GOT3 (cell line): ENCODE measurements around the gene ZNF628.

Source experiments
- DNase-seq: peaks from one replicate; lab custom pipeline; 2025; ENCODE audit warnings: mixed read lengths; lab: John Stamatoyannopoulos, UW

ZNF628 gene

DNA sequence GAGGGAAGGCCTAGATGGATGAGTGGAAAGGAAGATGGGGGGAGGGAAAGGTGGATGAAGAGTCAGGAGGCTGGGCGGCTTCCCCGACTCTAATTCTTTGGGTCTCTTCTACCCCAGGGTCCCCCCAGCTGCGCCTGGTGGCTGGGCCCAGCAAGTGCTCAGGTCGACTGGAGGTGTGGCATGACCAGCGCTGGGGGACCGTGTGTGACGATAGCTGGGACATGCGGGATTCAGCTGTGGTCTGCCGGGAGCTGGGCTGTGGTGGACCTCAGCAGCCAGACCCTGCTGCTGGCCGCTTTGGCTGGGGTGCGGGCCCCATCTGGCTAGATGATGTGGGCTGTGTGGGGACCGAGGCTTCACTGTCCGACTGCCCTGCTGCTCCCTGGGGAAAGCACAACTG, 21.3 kb downstream of the ZNF628 start:
- no peak for DNase-seq

DNA sequence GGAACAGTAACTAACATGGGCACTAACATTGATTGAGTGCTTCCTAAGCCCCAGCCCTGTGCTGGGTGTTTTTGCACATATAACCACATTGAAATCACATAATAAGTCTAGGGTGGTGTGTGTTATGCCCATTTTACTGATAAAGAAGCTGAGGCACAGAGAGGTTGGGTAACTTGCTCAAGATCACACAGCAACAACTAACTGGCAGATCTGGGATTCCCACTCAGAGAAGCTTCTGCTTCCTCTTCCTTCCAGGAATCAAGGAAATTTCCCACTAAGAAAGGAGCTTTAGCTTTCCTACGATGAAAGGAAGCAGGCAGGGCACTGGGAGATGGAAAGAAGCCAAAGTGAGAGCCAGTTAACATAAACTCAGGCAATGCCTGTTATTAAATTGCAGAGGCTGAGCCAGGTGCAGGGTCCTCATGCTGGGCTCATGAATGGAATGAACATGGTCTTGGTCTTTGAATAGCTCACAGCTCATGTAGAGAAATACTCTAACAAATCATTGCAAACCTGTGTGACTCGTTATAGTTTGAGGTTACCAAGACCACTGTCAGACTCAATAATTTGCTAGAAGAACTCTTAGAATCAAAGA, 21.9 kb downstream of the ZNF628 start:
- DNase-seq, result no peak

- DNase-seq, result no peak
Observed at GRCh38 chr19:55500368-55500952, 24.0 kb downstream of the ZNF628 start.

- DNase-seq, result no peak
Observed at GRCh38 chr19:55502197-55502952, 26.0 kb downstream of the ZNF628 start.

DNA sequence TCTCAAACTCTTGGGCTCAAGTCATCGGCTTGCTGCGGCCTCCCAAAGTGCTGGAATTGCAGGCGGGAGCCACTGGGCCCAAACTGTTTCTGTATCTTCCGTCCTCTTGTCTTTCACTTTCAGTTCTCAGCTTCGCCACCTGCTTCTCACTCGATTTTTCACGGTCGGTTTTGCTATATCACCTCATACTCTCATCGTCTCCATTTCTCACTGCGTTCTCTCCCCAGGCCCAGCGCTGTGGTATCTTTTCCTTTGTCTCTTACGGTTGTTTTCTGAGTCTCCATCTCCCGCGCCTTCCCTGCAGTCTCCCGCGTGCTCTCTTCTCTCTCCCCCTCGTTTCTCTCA, 26.7 kb downstream of the ZNF628 start:
- DNase-seq, result no peak

- DNase-seq, result peak; percentile 75
Observed at GRCh38 chr19:55503502-55504251, 27.3 kb downstream of the ZNF628 start.

DNA sequence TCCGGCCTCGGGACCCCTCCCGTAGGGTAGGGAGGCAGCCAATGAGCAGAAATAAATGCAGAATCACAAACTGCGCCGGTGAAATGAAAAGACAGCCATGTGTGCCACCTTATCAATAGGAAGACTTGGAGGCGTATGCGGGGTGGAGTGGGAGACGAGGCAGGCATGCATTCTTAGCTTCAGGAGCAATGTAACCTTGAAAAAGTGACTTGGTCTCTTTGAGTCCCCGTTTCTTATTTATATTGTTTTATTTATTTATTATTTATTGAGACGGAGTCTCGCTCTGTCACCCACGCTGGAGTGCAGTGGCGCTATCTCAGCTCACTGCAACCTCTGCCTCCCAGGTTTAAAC, 27.8 kb downstream of the ZNF628 start:
- no peak for DNase-seq

DNA sequence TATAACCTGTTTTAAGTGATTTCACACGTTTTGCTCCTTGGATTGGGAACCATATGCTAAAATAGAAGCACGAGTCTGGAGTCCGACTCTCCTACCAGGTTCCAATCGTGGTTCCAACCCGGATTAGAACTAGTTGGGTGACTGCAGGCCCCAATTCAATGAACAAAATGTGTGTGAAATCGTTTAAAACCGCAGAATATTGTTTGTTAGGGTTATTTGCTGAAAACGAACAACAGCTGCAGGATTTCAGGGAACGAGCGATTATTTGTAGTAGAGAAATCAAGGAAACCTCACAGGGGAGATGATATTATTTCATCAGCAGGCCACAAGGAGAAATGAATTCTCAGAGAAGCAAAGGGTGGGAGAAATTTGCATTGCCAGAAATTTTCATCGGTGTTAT, 28.6 kb downstream of the ZNF628 start:
- DNase-seq, result no peak

GRCh38 chr19:55508120-55508519, 31.7 kb downstream of the ZNF628 start:
- no peak for DNase-seq

DNA sequence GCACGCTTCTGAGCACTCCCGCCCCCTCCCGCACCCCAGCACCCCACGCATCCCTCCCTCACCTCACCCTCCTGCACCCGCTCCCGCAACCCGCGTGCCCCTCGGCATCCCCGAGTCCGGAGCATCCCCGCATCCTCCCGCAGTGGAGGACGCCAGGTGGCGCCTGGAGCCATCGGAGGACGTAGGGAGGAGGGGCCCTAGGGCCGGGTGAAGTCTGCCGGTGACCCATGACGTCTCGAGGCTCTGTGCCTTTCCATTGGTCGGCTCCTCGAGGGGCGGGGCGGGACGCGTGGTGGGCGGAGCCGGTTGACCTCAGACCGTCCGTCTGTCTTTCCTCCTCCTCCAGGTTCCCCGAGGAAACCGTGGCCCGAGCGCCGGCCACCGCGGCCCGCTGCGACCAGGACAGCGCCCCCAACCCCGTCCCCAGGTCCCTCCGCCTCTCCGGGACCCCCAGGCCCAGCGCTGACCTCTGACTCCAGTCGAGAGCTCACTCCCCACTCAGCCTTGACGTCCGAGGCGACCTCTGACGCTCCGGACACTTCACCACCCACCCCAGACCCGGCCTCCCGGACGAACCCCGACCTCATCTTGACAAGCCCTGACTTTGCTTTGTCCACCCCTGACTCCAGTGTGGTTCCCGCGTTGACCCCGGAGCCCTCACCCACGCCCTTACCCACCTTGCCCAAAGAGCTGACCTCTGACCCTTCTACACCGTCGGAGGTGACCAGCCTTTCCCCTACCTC, 40.6 kb downstream of the ZNF628 start:
- peak; percentile 85 for DNase-seq

GRCh38 chr19:55519451-55520311, 43.3 kb downstream of the ZNF628 start:
- DNase-seq, result no peak

- no peak for DNase-seq
Observed at GRCh38 chr19:55520691-55521292, 44.4 kb downstream of the ZNF628 start.

DNA sequence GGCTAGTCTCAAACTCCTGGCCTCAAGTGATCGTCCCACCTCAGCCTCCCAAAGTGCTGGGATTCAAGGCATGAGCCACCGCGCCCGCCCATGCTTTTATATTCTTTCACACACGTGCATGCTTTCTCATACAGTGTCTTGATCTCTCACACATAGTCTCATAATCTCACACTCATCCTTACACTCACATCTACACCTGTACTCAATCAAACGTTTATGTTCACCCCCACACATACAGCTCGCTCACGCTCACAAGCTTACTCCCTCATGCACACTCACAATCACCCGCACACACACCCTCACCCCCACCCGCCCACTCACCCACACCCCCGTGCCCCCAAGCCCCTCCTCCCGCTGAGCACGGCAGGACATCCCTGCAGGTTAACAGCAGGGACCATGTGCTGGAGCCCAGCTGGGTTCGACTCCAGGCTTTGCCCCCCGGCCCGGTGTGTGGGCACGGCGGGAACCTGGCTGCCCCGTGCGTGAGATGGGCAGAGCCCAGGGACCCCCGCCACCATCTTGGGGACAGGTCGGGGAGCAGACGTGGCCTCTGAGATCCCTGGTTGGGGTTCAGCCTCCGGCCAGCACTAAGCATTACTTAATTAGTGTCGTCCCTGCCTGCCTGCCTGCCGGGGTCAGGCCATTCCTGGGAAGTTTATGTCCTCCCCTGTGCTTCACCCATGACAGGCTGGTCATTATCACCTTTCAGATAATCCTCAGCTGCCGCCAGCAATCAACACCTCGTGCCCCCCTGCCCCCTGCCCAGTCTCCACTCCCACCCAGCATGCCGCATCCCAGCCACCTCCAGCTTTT, 49.1 kb downstream of the ZNF628 start:
- DNase-seq, result no peak

DNA sequence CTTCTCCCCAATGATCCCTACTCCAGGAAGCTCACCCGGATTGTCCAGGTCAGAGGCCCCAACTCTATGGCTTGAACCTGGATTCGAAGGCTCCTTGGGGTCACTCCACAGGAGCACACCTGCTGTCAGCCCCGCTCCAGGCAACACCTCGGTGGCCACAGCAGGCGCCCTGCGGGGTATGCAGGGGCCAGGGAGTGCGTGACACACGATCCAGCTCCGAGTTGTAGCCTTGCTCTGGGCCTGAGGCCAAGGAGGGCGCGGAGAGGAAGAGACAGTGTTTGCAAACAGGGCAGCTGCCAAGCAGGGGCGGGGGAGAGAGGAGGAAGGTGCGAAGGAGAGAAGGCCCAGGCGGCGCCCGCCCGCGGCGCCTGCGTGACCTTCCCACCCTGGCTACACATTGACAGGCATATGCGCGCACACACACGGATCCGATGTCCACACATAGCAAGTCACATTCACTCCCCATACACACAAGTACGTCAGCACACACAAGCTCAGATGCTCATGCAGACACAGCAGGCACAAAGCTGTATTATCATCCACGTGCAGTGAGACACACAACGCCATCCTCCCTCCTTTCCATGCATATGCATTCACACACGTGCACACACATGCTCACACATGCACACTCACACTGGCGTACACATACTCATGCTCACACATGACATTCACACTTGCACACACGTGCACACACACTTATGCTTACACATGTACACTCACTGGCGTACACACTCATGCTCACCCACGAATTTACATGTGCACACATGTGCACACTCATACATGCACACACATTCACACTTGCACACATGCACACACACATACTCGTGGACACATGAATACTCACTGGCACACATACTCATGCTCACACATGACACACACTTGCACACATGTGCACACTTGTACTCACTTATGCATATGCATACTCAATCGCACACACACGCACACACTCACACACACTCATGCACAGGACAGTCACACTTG, 50.1 kb downstream of the ZNF628 start:
- DNase-seq, result peak; percentile 14

DNA sequence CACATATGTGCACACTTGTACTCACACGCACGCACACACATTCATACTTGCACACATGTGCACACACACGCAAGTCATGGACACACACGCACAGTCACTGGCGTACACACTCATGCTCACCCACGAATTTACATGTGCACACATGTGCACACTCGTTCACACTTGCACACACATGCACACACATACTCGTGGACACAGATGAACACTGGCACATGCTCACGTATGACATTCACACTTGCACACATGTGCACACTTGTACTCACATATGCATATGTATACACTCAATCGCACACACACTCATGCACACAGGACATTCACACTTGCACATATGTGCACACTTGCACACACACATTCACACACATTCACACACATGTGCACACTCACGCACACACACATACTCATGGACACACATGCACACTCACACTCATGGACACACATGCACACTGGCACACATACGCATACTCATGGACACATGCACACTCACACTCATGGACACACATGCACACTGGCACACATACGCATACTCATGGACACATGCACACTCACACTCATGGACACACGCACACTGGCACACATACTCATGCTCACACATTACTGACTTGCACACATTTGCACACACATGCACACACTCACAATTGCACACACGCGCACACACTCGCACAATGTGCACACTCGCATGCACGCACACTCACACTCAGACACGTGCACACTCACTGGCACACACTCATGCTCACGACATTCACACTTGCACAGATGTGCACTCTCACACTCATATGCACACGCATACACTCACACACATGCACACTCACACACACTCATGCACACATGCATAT, 51.0 kb downstream of the ZNF628 start:
- no peak for DNase-seq

DNA sequence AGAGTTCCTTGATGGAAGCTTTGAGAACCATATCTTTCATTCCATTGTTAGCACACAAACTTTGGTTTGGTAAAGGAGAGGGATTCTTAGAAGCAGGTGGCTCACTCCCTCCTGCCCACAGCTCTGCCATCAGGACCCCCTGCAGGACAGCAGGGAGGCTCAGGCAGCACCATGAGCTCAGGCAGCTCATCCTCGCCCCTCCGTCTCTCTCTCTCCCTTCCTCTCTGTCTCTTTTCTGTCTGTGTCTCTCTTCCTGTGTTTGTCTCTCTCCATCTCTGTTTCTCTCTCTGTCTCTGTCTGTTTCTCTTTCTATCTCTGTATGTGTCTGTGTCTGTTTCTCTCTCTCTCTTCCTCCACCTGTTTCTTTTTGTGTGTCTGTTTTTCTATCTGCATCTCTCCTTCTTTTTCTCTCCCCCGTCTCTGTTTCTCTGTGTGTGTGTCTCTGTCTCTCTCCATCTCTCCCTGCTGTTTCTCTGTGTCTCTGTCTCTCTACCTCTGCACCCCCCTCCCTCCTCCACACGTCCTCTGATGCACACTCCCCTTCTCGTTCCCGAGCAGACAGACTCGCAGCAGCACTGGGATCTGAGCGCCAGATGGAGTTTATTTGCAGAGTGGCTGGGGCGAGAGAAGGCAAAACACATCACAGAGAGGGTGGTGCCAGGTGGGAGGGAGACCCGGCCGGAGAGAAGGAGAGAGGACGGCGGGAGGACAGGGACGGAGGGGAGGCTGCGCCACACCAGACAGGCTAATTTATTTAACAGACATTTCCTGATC, 51.8 kb downstream of the ZNF628 start:
- no peak for DNase-seq

GRCh38 chr19:55529636-55530234, 53.3 kb downstream of the ZNF628 start:
- no peak for DNase-seq
